ENCODE results near the gene ARID5B.

The ARID5B gene

DNA sequence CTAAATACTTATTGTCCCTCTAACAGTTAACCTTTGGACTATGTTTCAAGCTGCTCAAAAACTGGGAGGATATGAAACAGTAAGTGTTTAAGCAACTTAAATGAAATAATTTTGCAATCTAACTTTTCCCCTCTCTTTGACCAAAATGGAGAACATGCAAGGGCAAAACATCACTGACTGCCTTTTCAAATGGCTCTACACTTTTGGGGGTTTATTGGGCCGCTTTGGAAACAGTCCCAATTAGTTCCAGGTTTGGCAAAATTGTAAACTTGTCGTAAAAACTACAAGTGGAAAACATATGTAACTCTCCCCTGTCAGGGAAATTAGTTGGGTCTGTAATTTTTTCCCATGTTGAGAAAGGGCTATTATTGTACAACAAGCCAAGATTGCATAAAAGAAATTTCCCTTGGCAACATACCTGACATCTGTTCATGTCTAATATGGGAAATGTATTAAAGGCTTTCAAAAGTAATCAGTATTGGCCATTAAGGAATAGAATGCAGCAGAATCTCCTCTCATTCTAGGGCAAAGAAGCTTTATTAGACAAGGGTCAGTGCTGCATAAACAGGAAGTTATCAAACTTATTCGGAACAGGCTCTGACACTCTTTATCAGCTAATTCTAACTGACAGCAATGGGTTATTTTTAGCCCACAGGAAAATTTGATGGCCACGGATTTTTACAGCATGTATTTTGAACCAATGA is 157.9 kb downstream of the ARID5B start:
- H3K4me3 ChIP-seq (ENCODE audit: control insufficient read depth in 1 of 7, extremely low read depth in 1 of 7, insufficient read depth in 4 of 7, low read depth in 2 of 7, low read length in 6 of 7) = no peak overlapping the region
- no peak for DNase-seq
- ChIA-PET POLR2A (no interaction called here), CTCF (interaction anchor here (0.9 to 2.3 kb wide), 4 partner anchors 10 to 20 kb away, joined by 3 to 6 read pairs (median 5); no protein-coding TSS in a partner anchor)
- peaks cover 0 to 22% (median 8%) of the 10 kb centered on the region in 4 experiments for H3K36me3 ChIP-seq (ENCODE audit: control insufficient read depth in 4 of 4, insufficient read depth in 4 of 4, low read length in 3 of 4)
- H3K27ac ChIP-seq (ENCODE audit: insufficient read depth in 1 of 2, low read depth in 1 of 2, low read length in 2 of 2, poor library complexity in 1 of 2, severe bottlenecking in 2 of 2) = no peak overlapping the region
- no peaks in the 10 kb centered on the region for H3K27me3 ChIP-seq (replicated peaks in 2 of 5; ENCODE audit: control insufficient read depth in 4 of 5, insufficient read depth in 5 of 5, low read length in 4 of 5)
- WGBS (ENCODE audit: insufficient coverage) = 48% methylated on average over 4 of the region's 4 CpGs
- no peaks in the 10 kb centered on the region for H3K9me3 ChIP-seq (ENCODE audit: control extremely low read depth in 1 of 5, control insufficient read depth in 4 of 5, insufficient read depth in 2 of 5, low read depth in 1 of 5, low read length in 4 of 5)
- H3K4me1 ChIP-seq (ENCODE audit: control extremely low read depth in 1 of 4, control insufficient read depth in 4 of 4, insufficient read depth in 4 of 4, low read length in 3 of 4) = peaks cover 5 to 20% (median 14%) of the 10 kb centered on the region in 4 experiments

DNA sequence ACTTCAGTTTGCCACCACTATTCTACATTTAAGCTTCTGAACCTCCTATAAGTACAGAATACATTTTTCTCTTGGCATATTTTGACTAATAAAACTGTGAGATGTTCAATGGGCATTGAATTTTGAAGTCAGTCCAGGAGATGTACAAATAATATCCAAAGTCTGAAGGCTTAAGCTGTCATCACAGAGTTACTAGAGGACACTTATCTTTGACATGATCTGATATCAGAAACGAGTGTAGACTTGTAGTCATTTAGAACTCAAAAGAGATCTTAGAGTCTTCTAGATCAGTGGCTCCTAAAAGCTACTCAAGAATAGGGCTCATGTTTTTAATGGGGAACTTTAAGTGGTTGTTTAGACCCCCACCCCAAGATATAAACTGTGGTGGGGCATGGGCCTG is 160.5 kb downstream of the ARID5B start:
- no peak for DNase-seq
- peaks cover 0 to 26% (median 9%) of the 10 kb centered on the region in 4 experiments for H3K36me3 ChIP-seq (ENCODE audit: control insufficient read depth in 4 of 4, insufficient read depth in 4 of 4, low read length in 3 of 4)
- H3K27ac ChIP-seq (ENCODE audit: insufficient read depth in 1 of 2, low read depth in 1 of 2, low read length in 2 of 2, poor library complexity in 1 of 2, severe bottlenecking in 2 of 2) = no peak overlapping the region
- POLR2A ChIA-PET = no interaction called here
- 100% methylated on average over 1 of the region's 1 CpG for WGBS (ENCODE audit: insufficient coverage)
- no peaks in the 10 kb centered on the region for H3K27me3 ChIP-seq (replicated peaks in 2 of 5; ENCODE audit: control insufficient read depth in 4 of 5, insufficient read depth in 5 of 5, low read length in 4 of 5)
- CTCF ChIA-PET = no interaction called here
- H3K4me3 ChIP-seq (ENCODE audit: control insufficient read depth in 1 of 7, extremely low read depth in 1 of 7, insufficient read depth in 4 of 7, low read depth in 2 of 7, low read length in 6 of 7) = no peak overlapping the region
- H3K4me1 ChIP-seq (ENCODE audit: control extremely low read depth in 1 of 4, control insufficient read depth in 4 of 4, insufficient read depth in 4 of 4, low read length in 3 of 4) = peaks cover 5 to 16% (median 14%) of the 10 kb centered on the region in 4 experiments
- H3K9me3 ChIP-seq (ENCODE audit: control extremely low read depth in 1 of 5, control insufficient read depth in 4 of 5, insufficient read depth in 2 of 5, low read depth in 1 of 5, low read length in 4 of 5) = no peaks in the 10 kb centered on the region

- H3K36me3 ChIP-seq (ENCODE audit: control insufficient read depth in 4 of 4, insufficient read depth in 4 of 4, low read length in 3 of 4) = peaks cover 0 to 31% (median 8%) of the 10 kb centered on the region in 4 experiments
- peaks cover 5 to 16% (median 14%) of the 10 kb centered on the region in 4 experiments for H3K4me1 ChIP-seq (ENCODE audit: control extremely low read depth in 1 of 4, control insufficient read depth in 4 of 4, insufficient read depth in 4 of 4, low read length in 3 of 4)
- 100% methylated on average over 1 of the region's 4 CpGs for WGBS (ENCODE audit: insufficient coverage)
- ChIA-PET POLR2A (no interaction called here), CTCF (no interaction called here)
- no peaks in the 10 kb centered on the region for H3K9me3 ChIP-seq (ENCODE audit: control extremely low read depth in 1 of 5, control insufficient read depth in 4 of 5, insufficient read depth in 2 of 5, low read depth in 1 of 5, low read length in 4 of 5)
- DNase-seq = no peak
- no peaks in the 10 kb centered on the region for H3K27me3 ChIP-seq (replicated peaks in 2 of 5; ENCODE audit: control insufficient read depth in 4 of 5, insufficient read depth in 5 of 5, low read length in 4 of 5)
- H3K4me3 ChIP-seq (ENCODE audit: control insufficient read depth in 1 of 7, extremely low read depth in 1 of 7, insufficient read depth in 4 of 7, low read depth in 2 of 7, low read length in 6 of 7) = no peak overlapping the region
- no peak overlapping the region for H3K27ac ChIP-seq (ENCODE audit: insufficient read depth in 1 of 2, low read depth in 1 of 2, low read length in 2 of 2, poor library complexity in 1 of 2, severe bottlenecking in 2 of 2)
These were observed 161.4 kb downstream of the ARID5B start for GRCh38 chr10:62062752-62063512.

- Histone ChIP-seq H3K36me3 (ENCODE audit: control insufficient read depth in 4 of 4, insufficient read depth in 4 of 4, low read length in 3 of 4) (peaks cover 0 to 31% (median 8%) of the 10 kb centered on the region in 4 experiments), H3K4me3 (ENCODE audit: control insufficient read depth in 1 of 7, extremely low read depth in 1 of 7, insufficient read depth in 4 of 7, low read depth in 2 of 7, low read length in 6 of 7) (no peak overlapping the region), H3K27me3 (replicated peaks in 2 of 5; ENCODE audit: control insufficient read depth in 4 of 5, insufficient read depth in 5 of 5, low read length in 4 of 5) (no peaks in the 10 kb centered on the region), H3K27ac (ENCODE audit: insufficient read depth in 1 of 2, low read depth in 1 of 2, low read length in 2 of 2, poor library complexity in 1 of 2, severe bottlenecking in 2 of 2) (no peak overlapping the region), H3K4me1 (ENCODE audit: control extremely low read depth in 1 of 4, control insufficient read depth in 4 of 4, insufficient read depth in 4 of 4, low read length in 3 of 4) (peaks cover 5 to 12% (median 10%) of the 10 kb centered on the region in 4 experiments), H3K9me3 (ENCODE audit: control extremely low read depth in 1 of 5, control insufficient read depth in 4 of 5, insufficient read depth in 2 of 5, low read depth in 1 of 5, low read length in 4 of 5) (no peaks in the 10 kb centered on the region)
- ChIA-PET POLR2A (no interaction called here), CTCF (no interaction called here)
- 100% methylated on average over 2 of the region's 3 CpGs for WGBS (ENCODE audit: insufficient coverage)
- DNase-seq = no peak
These were observed 162.4 kb downstream of the ARID5B start for GRCh38 chr10:62063795-62064472.

DNA sequence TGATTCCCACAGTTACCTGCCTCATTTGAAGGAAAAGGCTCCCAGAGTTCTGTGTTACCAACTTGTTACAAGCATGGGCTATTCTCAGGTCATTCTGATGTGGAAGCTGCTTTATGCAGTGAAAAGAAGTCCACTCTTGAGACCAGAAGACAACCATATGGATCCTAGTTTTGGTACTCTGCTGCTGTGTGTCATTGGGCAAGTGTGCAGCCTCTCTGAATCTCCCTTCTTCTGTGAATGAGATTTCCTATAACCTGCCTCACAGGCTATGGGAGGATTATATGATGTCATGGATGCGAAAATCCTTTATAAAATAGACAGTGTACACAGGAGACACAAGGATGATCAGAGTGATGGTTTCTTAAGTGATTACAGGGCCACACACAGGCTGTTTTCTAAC is 166.1 kb downstream of the ARID5B start:
- 100% methylated on average over 1 of the region's 1 CpG for WGBS (ENCODE audit: insufficient coverage)
- no peak for DNase-seq
- H3K27me3 ChIP-seq (replicated peaks in 2 of 5; ENCODE audit: control insufficient read depth in 4 of 5, insufficient read depth in 5 of 5, low read length in 4 of 5) = no peaks in the 10 kb centered on the region
- H3K4me3 ChIP-seq (ENCODE audit: control insufficient read depth in 1 of 7, extremely low read depth in 1 of 7, insufficient read depth in 4 of 7, low read depth in 2 of 7, low read length in 6 of 7) = no peak overlapping the region
- H3K4me1 ChIP-seq (ENCODE audit: control extremely low read depth in 1 of 4, control insufficient read depth in 4 of 4, insufficient read depth in 4 of 4, low read length in 3 of 4) = peaks cover 0 to 9% (median 3%) of the 10 kb centered on the region in 4 experiments
- ChIA-PET POLR2A (no interaction called here), CTCF (interaction anchor here (1.1 kb wide), 1 partner anchor 50 kb away, joined by 4 read pairs; no protein-coding TSS in a partner anchor)
- no peak overlapping the region for H3K27ac ChIP-seq (ENCODE audit: insufficient read depth in 1 of 2, low read depth in 1 of 2, low read length in 2 of 2, poor library complexity in 1 of 2, severe bottlenecking in 2 of 2)
- H3K36me3 ChIP-seq (ENCODE audit: control insufficient read depth in 4 of 4, insufficient read depth in 4 of 4, low read length in 3 of 4) = peaks cover 0 to 47% (median 18%) of the 10 kb centered on the region in 4 experiments
- H3K9me3 ChIP-seq (ENCODE audit: control extremely low read depth in 1 of 5, control insufficient read depth in 4 of 5, insufficient read depth in 2 of 5, low read depth in 1 of 5, low read length in 4 of 5) = no peaks in the 10 kb centered on the region

DNA sequence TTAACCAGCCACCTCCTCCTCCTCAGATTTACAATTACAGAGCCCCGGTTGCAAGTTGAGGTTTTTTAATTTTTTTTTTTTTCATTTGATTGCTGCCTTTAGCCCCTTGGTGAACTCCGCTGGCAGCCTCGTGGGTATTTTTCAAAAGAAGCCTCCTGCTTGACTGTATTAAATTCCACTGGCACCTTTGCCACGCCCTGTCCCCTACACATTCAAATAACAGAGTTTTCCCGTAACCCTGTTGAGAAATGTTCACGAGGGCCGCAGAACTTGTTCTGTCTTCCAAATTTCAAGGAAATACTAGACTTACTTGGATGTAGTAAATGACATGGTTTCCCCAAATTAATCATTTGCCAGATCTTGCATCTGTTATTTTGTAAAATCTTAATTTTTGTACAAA is 167.0 kb downstream of the ARID5B start:
- H3K4me1 ChIP-seq (ENCODE audit: control extremely low read depth in 1 of 4, control insufficient read depth in 4 of 4, insufficient read depth in 4 of 4, low read length in 3 of 4) = peaks cover 0 to 9% (median 3%) of the 10 kb centered on the region in 4 experiments
- WGBS (ENCODE audit: insufficient coverage) = 96% methylated on average over 7 of the region's 7 CpGs
- no peak overlapping the region for H3K27ac ChIP-seq (ENCODE audit: insufficient read depth in 1 of 2, low read depth in 1 of 2, low read length in 2 of 2, poor library complexity in 1 of 2, severe bottlenecking in 2 of 2)
- ChIA-PET POLR2A (no interaction called here), CTCF (interaction anchor here (1.3 kb wide), 1 partner anchor 8 kb away, joined by 5 read pairs; no protein-coding TSS in a partner anchor)
- no peaks in the 10 kb centered on the region for H3K9me3 ChIP-seq (ENCODE audit: control extremely low read depth in 1 of 5, control insufficient read depth in 4 of 5, insufficient read depth in 2 of 5, low read depth in 1 of 5, low read length in 4 of 5)
- no peak for DNase-seq
- peaks cover 0 to 53% (median 22%) of the 10 kb centered on the region in 4 experiments for H3K36me3 ChIP-seq (ENCODE audit: control insufficient read depth in 4 of 4, insufficient read depth in 4 of 4, low read length in 3 of 4)
- H3K27me3 ChIP-seq (replicated peaks in 2 of 5; ENCODE audit: control insufficient read depth in 4 of 5, insufficient read depth in 5 of 5, low read length in 4 of 5) = no peaks in the 10 kb centered on the region
- H3K4me3 ChIP-seq (ENCODE audit: control insufficient read depth in 1 of 7, extremely low read depth in 1 of 7, insufficient read depth in 4 of 7, low read depth in 2 of 7, low read length in 6 of 7) = no peak overlapping the region
